Measurements from ENCODE around the gene GPC3.
"Not testable (repeated sequence)": the region's sequence is repeated elsewhere in the genome, so short reads cannot be mapped to it uniquely, and the experiment has no call there.

Gene GPC3

DNA sequence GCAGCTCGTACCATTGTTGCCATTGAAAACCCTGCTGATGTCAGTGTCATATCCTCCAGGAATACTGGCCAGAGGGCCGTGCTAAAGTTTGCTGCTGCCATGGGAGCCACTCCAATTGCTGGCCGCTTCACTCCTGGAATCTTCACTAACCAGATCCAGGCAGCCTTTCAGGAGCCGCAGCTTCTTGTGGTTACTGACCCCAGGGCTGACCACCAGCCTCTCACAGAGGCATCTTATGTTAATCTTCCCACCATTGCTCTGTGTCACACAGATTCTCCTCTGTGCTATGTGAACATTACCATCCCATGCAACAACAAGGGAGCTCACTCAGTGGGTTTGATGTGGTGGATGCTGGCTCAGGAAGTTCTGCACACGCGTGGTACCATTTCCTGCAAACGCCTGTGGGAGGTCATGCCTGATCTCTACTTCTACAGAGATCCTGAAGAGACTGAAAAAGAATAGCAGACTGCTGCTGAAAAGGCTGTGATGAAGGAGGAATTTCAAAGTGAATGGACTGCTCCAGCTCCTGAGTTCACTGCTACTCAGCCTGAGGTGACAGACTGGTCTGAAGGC lies 222.3 kb downstream of the GPC3 start:
- H3K9ac ChIP-seq (ENCODE audit: low read length); H3K36me3 ChIP-seq (ENCODE audit: control insufficient read depth, insufficient read depth, low read length); H3K27me3 ChIP-seq (ENCODE audit: control insufficient read depth, insufficient read depth, low read length); H3K4me3 ChIP-seq (ENCODE audit: low read length); H3K9me3 ChIP-seq (ENCODE audit: control insufficient read depth, low read length); H3K4me1 ChIP-seq (ENCODE audit: control insufficient read depth, insufficient read depth, low read length): not testable (repeated sequence)

DNA sequence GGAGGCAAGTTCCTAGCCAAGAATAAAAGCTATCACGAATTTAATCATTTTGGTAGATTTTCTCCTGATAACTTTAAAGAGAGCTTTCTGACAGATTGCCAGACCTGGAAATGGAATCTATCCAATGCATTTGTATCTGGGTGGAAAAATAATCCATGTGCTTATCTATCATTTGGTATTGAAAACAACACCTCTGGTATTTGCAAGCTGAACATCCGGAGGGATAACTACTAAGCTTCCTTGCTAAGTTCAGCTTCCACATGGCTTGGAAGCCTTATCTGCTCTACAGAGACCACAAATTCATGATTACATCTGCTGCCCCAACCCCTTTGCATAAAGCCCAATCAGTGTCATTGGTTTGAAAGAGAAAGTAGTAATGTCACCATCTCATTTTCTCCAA lies 230.7 kb downstream of the GPC3 start:
- H3K27me3 ChIP-seq (ENCODE audit: control insufficient read depth, insufficient read depth, low read length), result no peaks in the 10 kb centered on the region
- H3K4me3 ChIP-seq (ENCODE audit: low read length), result no peak overlapping the region
- no peak overlapping the region for H3K9ac ChIP-seq (ENCODE audit: low read length)

DNA sequence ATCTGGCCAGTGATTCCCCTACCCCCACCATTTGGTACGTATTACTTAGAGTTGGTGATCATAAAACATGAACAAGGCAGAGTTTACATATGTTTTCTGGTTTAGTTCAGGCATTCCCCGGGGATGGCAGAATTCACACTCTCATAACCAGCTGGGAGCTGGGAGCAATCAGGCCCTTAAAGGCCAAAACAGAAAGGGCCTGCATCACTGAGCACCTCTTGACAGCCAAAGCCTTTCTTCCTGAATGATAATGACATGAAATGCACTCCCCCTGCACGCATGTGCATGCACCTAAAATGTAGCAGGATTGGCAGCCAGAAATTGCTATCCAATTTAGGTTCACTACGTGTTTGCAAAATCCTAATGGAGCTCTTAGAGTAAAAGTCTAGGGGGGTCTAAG lies 235.4 kb downstream of the GPC3 start:
- Histone ChIP-seq H3K4me1 (ENCODE audit: control insufficient read depth, insufficient read depth, low read length) (no peaks in the 10 kb centered on the region), H3K36me3 (ENCODE audit: control insufficient read depth, insufficient read depth, low read length) (no peaks in the 10 kb centered on the region), H3K9ac (ENCODE audit: low read length) (no peak overlapping the region), H3K27me3 (ENCODE audit: control insufficient read depth, insufficient read depth, low read length) (no peaks in the 10 kb centered on the region), H3K9me3 (ENCODE audit: control insufficient read depth, low read length) (no peaks in the 10 kb centered on the region), H3K4me3 (ENCODE audit: low read length) (no peak overlapping the region)

More for the DNA sequence above, 230.7 kb downstream of the GPC3 start:
- Histone ChIP-seq H3K4me1 (ENCODE audit: control insufficient read depth, insufficient read depth, low read length) (no peaks in the 10 kb centered on the region), H3K36me3 (ENCODE audit: control insufficient read depth, insufficient read depth, low read length) (no peaks in the 10 kb centered on the region), H3K9me3 (ENCODE audit: control insufficient read depth, low read length) (no peaks in the 10 kb centered on the region)

DNA sequence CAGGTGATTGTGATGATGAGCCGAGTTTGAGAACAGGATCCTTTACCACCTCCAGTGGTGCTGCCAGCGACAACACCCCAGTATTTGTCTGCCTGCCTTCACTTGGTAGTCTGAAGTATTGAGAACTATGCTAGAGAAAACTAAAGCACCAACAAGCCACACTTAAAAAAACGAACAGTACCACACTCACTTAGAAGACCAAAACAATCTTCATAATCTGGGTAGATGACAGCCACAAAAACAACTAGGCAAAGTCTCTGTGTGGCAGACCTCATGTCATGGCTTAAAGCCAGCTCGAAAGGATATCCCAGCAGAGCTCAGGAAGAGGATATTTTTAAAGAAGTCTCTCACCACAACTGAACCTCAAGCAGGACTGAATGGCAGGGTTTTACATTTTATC lies 236.0 kb downstream of the GPC3 start:
- no peaks in the 10 kb centered on the region for H3K27me3 ChIP-seq (ENCODE audit: control insufficient read depth, insufficient read depth, low read length)
- H3K36me3 ChIP-seq (ENCODE audit: control insufficient read depth, insufficient read depth, low read length), result no peaks in the 10 kb centered on the region
- no peaks in the 10 kb centered on the region for H3K4me1 ChIP-seq (ENCODE audit: control insufficient read depth, insufficient read depth, low read length)
- no peaks in the 10 kb centered on the region for H3K9me3 ChIP-seq (ENCODE audit: control insufficient read depth, low read length)
- no peak overlapping the region for H3K4me3 ChIP-seq (ENCODE audit: low read length)
- H3K9ac ChIP-seq (ENCODE audit: low read length), result no peak overlapping the region

DNA sequence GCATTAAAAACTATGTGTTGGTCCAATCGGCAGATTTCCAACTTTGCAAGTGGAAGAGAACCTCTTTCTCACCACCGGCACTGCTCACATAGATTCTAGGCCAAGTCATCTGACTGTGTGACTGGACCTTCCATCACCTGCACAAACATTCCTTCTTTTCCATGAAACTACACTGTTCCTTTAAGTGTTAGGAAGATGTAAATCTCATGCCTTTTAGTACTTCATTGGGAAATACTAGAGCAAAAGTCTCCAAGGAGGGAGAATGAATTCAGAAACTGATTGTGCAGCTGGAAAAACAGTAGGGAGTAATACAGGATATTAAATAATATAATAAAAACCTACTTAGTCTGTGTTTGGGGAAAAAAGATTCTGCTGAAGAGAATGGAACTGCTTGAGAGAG lies 238.2 kb downstream of the GPC3 start:
- no peaks in the 10 kb centered on the region for H3K4me1 ChIP-seq (ENCODE audit: control insufficient read depth, insufficient read depth, low read length)
- no peaks in the 10 kb centered on the region for H3K36me3 ChIP-seq (ENCODE audit: control insufficient read depth, insufficient read depth, low read length)
- no peaks in the 10 kb centered on the region for H3K27me3 ChIP-seq (ENCODE audit: control insufficient read depth, insufficient read depth, low read length)
- H3K9me3 ChIP-seq (ENCODE audit: control insufficient read depth, low read length), result no peaks in the 10 kb centered on the region
- no peak overlapping the region for H3K4me3 ChIP-seq (ENCODE audit: low read length)
- no peak overlapping the region for H3K9ac ChIP-seq (ENCODE audit: low read length)

DNA sequence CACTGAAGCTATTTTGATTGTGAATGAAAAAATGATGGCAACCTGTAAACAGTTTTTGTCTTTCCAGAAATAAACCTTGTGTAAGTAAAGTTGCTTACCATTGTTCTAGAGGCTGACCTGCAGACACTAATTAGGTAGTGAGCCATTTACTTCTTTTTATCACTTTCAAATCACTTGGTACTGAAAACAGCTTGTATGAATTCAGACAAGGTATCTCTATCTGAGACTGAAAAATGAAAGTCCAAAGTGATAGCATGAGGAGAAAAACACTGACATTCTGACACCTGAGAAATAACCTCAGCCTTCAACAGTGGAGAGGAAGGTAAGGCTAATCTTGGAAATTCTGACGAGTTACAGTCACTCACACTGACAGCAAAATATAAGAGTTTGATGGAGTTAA lies 238.8 kb downstream of the GPC3 start:
- Histone ChIP-seq H3K9me3 (ENCODE audit: control insufficient read depth, low read length) (no peaks in the 10 kb centered on the region), H3K4me1 (ENCODE audit: control insufficient read depth, insufficient read depth, low read length) (no peaks in the 10 kb centered on the region), H3K36me3 (ENCODE audit: control insufficient read depth, insufficient read depth, low read length) (no peaks in the 10 kb centered on the region), H3K9ac (ENCODE audit: low read length) (no peak overlapping the region), H3K4me3 (ENCODE audit: low read length) (no peak overlapping the region), H3K27me3 (ENCODE audit: control insufficient read depth, insufficient read depth, low read length) (no peaks in the 10 kb centered on the region)

DNA sequence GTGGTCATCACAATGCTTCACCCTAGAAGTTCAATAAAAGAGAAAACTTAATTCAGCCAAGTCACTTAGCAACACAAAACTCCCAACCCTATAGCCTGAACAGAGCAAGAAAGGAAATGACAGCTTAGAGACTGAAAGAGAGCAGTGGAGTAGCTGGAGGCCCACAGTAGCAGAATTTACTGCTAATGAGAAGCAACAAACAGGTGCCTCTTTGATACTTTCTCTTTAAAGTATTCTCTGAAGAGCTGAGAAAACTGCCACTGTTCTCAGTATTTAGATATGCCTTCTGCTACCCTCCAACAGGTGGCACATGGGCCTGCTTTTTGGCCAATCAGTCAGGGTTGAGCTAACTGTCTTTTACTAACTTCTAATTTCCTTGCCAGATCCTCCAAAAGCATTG lies 240.0 kb downstream of the GPC3 start:
- H3K9ac ChIP-seq (ENCODE audit: low read length), result no peak overlapping the region
- H3K36me3 ChIP-seq (ENCODE audit: control insufficient read depth, insufficient read depth, low read length), result no peaks in the 10 kb centered on the region
- H3K4me1 ChIP-seq (ENCODE audit: control insufficient read depth, insufficient read depth, low read length), result no peaks in the 10 kb centered on the region
- no peaks in the 10 kb centered on the region for H3K9me3 ChIP-seq (ENCODE audit: control insufficient read depth, low read length)
- no peaks in the 10 kb centered on the region for H3K27me3 ChIP-seq (ENCODE audit: control insufficient read depth, insufficient read depth, low read length)
- H3K4me3 ChIP-seq (ENCODE audit: low read length), result no peak overlapping the region

DNA sequence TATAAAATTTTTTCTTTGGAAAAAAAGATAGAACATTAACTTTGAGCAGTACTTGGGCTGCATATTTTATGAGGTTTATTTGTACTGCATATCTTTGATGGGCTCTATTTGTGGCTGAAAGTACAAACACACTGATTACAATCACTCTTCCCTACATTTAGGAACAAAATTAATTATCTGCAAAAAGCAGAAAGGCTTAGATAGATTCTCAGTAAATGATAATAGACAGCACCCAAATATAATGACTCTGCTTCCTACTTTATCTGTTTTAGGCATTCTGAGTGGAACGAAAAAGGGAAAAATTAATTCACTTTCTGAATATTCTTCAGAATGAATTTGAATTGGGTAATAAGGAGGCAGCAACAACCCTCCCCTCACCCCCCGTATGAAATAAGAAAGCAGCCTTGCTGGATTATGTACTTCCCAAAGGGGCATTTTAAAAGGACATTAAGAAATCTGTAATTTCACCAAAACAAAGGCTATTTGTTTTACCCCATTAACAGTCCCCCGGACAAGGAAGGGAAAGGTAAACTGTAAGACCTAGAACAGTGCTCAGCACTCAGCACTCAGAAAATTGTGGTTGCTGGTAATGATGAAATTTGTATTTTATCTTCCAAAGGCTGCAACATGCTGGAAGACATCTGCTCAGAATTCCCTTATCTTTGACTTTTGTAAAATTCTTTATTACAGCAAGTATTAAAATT lies 242.6 kb downstream of the GPC3 start:
- no peak overlapping the region for H3K4me3 ChIP-seq (ENCODE audit: low read length)
- no peaks in the 10 kb centered on the region for H3K36me3 ChIP-seq (ENCODE audit: control insufficient read depth, insufficient read depth, low read length)
- H3K27me3 ChIP-seq (ENCODE audit: control insufficient read depth, insufficient read depth, low read length), result no peaks in the 10 kb centered on the region
- no peak overlapping the region for H3K9ac ChIP-seq (ENCODE audit: low read length)
- no peaks in the 10 kb centered on the region for H3K9me3 ChIP-seq (ENCODE audit: control insufficient read depth, low read length)
- no peaks in the 10 kb centered on the region for H3K4me1 ChIP-seq (ENCODE audit: control insufficient read depth, insufficient read depth, low read length)

DNA sequence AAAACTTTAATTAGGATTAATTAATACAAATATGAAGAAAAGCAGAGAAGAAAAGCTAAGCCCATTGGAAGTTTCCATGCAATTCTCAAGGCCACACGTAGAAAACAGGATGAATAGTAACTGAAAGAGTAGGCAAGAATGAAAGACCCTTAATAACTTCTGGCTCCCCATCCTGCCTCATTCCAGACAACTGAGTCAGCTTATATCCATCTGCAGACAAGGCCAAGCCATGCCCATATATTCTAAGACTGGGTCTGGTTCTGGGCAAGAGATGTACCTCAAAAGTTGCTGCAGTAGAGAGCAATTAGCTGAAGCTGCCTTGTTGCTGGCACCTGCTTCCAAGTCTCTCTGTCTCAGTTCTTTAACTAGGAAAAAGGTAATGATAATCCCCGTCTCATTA lies 244.1 kb downstream of the GPC3 start:
- Histone ChIP-seq H3K9me3 (ENCODE audit: control insufficient read depth, low read length) (no peaks in the 10 kb centered on the region), H3K4me1 (ENCODE audit: control insufficient read depth, insufficient read depth, low read length) (no peaks in the 10 kb centered on the region), H3K27me3 (ENCODE audit: control insufficient read depth, insufficient read depth, low read length) (no peaks in the 10 kb centered on the region), H3K4me3 (ENCODE audit: low read length) (no peak overlapping the region), H3K9ac (ENCODE audit: low read length) (no peak overlapping the region), H3K36me3 (ENCODE audit: control insufficient read depth, insufficient read depth, low read length) (no peaks in the 10 kb centered on the region)

DNA sequence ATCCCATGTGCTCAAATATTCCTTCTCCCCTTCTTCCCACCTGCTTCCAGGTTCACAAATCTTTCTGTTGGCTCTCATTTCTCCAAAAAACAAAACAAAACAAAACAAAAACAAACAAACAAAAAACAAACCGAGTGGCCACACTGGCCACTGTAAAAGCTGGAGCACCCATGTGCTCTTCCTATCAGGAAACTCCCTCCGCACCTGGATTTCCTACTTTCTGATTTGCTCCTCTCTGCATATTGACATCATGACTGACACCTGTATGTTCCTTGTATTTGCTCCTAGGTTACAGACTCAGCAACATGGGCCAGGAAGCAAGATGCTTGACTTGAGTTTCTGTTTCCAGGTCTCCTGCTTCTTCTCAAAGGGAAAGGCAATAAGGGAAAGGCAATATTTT lies 258.8 kb downstream of the GPC3 start:
- Histone ChIP-seq H3K4me1 (ENCODE audit: control insufficient read depth, insufficient read depth, low read length) (peaks cover 15% of the 10 kb centered on the region), H3K36me3 (ENCODE audit: control insufficient read depth, insufficient read depth, low read length) (no peaks in the 10 kb centered on the region), H3K4me3 (ENCODE audit: low read length) (no peak overlapping the region), H3K27me3 (ENCODE audit: control insufficient read depth, insufficient read depth, low read length) (no peaks in the 10 kb centered on the region), H3K9ac (ENCODE audit: low read length) (no peak overlapping the region), H3K9me3 (ENCODE audit: control insufficient read depth, low read length) (no peaks in the 10 kb centered on the region)

DNA sequence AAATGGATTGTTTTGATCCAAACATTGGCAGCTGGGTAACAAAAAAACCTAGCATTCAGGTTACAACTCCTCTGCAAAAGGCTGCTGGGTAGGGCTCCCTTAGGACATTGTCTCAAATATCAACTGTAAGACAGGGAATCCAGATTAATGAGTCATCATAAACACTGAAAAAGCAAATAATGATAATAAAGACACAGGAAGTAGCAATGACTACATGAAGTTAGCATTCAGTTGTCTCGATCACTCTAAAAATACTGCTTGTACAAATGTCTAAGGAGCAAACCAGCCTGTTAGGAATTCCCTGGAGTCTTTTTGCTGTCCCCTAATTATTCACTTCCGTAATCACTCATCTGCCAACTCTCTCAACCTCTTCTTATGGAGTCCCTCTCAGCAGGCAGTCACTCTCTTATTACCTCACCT lies 259.2 kb downstream of the GPC3 start:
- Histone ChIP-seq H3K4me1 (ENCODE audit: control insufficient read depth, insufficient read depth, low read length) (peaks cover 15% of the 10 kb centered on the region), H3K9me3 (ENCODE audit: control insufficient read depth, low read length) (no peaks in the 10 kb centered on the region), H3K27me3 (ENCODE audit: control insufficient read depth, insufficient read depth, low read length) (no peaks in the 10 kb centered on the region), H3K9ac (ENCODE audit: low read length) (no peak overlapping the region), H3K36me3 (ENCODE audit: control insufficient read depth, insufficient read depth, low read length) (no peaks in the 10 kb centered on the region), H3K4me3 (ENCODE audit: low read length) (no peak overlapping the region)

DNA sequence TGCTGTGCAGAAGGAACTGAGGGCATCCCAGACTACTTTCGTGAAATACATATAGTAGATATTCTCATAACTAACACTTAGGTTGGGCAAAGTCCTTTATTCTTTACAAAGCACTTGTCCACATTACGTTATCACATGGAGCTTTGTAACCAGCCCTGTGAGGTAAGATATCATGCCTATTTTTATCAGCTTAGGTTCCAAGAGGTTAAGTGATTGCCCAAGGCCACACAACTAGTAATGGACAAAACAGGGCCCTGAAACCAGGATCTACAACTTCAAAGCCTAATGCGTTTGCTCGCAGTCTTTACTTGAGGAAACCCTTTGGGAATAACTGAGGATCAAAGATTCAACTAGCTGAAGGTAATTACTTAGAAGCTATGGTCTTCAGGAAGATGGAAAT lies 261.5 kb downstream of the GPC3 start:
- no peaks in the 10 kb centered on the region for H3K9me3 ChIP-seq (ENCODE audit: control insufficient read depth, low read length)

DNA sequence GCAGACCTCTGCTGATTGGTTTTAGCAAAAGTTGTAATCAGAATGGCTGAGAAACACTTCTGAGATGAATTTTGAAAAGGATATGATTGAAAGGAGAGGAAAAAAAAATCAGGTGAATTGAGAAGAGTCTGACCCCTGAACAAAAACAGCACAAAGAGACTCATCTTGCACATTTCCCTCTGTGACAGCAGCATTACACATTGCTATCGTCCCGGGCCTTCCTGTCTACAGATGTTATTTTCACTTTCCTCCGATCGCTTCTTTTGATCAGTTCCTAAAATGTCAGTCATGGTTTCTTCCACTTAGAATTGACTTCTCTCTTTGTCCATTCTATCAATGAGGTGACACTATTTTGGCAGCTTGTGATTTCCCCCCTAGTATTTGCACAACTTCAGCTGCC lies 262.6 kb downstream of the GPC3 start:
- Histone ChIP-seq H3K9me3 (ENCODE audit: control insufficient read depth, low read length) (no peaks in the 10 kb centered on the region), H3K9ac (ENCODE audit: low read length) (no peak overlapping the region), H3K36me3 (ENCODE audit: control insufficient read depth, insufficient read depth, low read length) (no peaks in the 10 kb centered on the region), H3K27me3 (ENCODE audit: control insufficient read depth, insufficient read depth, low read length) (no peaks in the 10 kb centered on the region), H3K4me3 (ENCODE audit: low read length) (no peak overlapping the region), H3K4me1 (ENCODE audit: control insufficient read depth, insufficient read depth, low read length) (peaks cover 15% of the 10 kb centered on the region)

More for the DNA sequence above, 261.5 kb downstream of the GPC3 start:
- H3K36me3 ChIP-seq (ENCODE audit: control insufficient read depth, insufficient read depth, low read length), result no peaks in the 10 kb centered on the region
- H3K4me1 ChIP-seq (ENCODE audit: control insufficient read depth, insufficient read depth, low read length), result peaks cover 15% of the 10 kb centered on the region
- H3K4me3 ChIP-seq (ENCODE audit: low read length), result no peak overlapping the region
- H3K27me3 ChIP-seq (ENCODE audit: control insufficient read depth, insufficient read depth, low read length), result no peaks in the 10 kb centered on the region
- H3K9ac ChIP-seq (ENCODE audit: low read length), result no peak overlapping the region

Measured in mucosa of stomach (tissue), 1 donor.